Measurements from ENCODE around the gene KDM4D. TPM values are rescaled to one million over a fixed set of nuclear protein-coding genes. Genes with fewer than 3 reads are reported as not detected.

Gene KDM4D
- total and polyA plus RNA-seq, 4 donors: 0.30 to 0.94 (median 0.76) TPM

DNA sequence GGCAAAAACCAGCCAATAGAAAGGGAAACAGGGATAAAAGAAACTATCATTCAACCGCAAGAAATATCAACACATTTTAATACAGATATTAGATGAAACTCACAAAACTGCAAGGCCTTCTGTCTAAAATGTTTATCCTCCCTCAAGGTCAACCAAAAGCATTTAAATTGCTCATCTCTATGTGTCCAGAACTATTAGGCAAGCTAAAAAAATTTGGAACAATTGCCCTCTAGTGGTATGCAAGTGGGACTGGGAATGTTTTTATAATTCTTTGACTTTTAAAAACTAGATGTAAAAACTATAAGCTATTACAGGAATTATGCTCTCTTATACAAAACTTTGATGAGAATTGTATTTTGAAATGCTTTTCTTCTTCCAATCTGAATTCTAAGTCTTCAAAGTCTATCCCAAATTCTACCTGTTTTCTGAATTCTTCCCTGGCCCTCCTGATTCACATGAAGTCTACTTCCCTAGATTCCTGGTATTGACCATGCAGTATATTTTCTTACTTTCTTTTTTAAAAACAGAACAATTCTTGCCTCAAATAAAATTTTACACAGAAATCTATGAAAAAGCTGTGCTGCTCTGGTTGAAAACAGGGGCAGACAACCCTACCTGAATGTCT lies 5.1 kb upstream of the KDM4D start:
- H3K4me1 ChIP-seq (ENCODE audit: control insufficient read depth in 5 of 5, insufficient read depth in 5 of 5, low read length in 5 of 5): peaks cover 0 to 9% (median 7%) of the 10 kb centered on the region in 5 donors
- TF ChIP-seq, protein P1, sequence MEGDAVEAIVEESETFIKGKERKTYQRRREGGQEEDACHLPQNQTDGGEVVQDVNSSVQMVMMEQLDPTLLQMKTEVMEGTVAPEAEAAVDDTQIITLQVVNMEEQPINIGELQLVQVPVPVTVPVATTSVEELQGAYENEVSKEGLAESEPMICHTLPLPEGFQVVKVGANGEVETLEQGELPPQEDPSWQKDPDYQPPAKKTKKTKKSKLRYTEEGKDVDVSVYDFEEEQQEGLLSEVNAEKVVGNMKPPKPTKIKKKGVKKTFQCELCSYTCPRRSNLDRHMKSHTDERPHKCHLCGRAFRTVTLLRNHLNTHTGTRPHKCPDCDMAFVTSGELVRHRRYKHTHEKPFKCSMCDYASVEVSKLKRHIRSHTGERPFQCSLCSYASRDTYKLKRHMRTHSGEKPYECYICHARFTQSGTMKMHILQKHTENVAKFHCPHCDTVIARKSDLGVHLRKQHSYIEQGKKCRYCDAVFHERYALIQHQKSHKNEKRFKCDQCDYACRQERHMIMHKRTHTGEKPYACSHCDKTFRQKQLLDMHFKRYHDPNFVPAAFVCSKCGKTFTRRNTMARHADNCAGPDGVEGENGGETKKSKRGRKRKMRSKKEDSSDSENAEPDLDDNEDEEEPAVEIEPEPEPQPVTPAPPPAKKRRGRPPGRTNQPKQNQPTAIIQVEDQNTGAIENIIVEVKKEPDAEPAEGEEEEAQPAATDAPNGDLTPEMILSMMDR (IDR thresholded peaks at IDR 0.05; ENCODE audit: control extremely low read depth, extremely low read depth): no peak

GRCh38 chr11:94972700-94973098 lies 810 bp upstream of the KDM4D start:
- Histone ChIP-seq H3K27me3 (ENCODE audit: control insufficient read depth in 3 of 3, insufficient read depth in 3 of 3, low read length in 2 of 3) (no peaks in the 10 kb centered on the region), H3K4me3 (peak overlapping the region; percentile 100), H3K4me1 (ENCODE audit: control insufficient read depth in 5 of 5, insufficient read depth in 5 of 5, low read length in 5 of 5) (peaks cover 0 to 9% (median 7%) of the 10 kb centered on the region in 5 donors), H3K9me3 (ENCODE audit: control insufficient read depth in 4 of 4, insufficient read depth in 3 of 4, low read length in 3 of 4) (no peaks in the 10 kb centered on the region), H3K36me3 (ENCODE audit: control insufficient read depth in 4 of 4, insufficient read depth in 4 of 4, low read length in 4 of 4) (peaks cover 7 to 35% (median 21%) of the 10 kb centered on the region in 4 donors), H3K27ac (ENCODE audit: low read depth in 1 of 2, low read length in 1 of 2) (no peak overlapping the region), H3K9ac (ENCODE audit: insufficient read depth in 1 of 2, low read length in 2 of 2) (peak overlapping the region; percentile 92 to 95)
- ATAC-seq (ENCODE audit: insufficient read depth, low FRiP score) (no peak), DNase-seq (peak in 1 of 3 donors; percentile 3)
- WGBS, 2 donors: 2 to 3% methylated on average over 5 of the region's 5 CpGs
- TF ChIP-seq, protein P1 (IDR thresholded peaks at IDR 0.05; ENCODE audit: control extremely low read depth, extremely low read depth): no peak

More for the DNA sequence above, 5.1 kb upstream of the KDM4D start:
- no peak overlapping the region for H3K4me3 ChIP-seq
- no peaks in the 10 kb centered on the region for H3K9me3 ChIP-seq (ENCODE audit: control insufficient read depth in 4 of 4, insufficient read depth in 3 of 4, low read length in 3 of 4)
- ATAC-seq (ENCODE audit: insufficient read depth, low FRiP score): no peak
- DNase-seq: peak in 2 of 3 donors; percentile 44 to 48
- H3K27me3 ChIP-seq (ENCODE audit: control insufficient read depth in 3 of 3, insufficient read depth in 3 of 3, low read length in 2 of 3): no peaks in the 10 kb centered on the region
- peaks cover 21 to 71% (median 41%) of the 10 kb centered on the region in 4 donors for H3K36me3 ChIP-seq (ENCODE audit: control insufficient read depth in 4 of 4, insufficient read depth in 4 of 4, low read length in 4 of 4)
- H3K9ac ChIP-seq (ENCODE audit: insufficient read depth in 1 of 2, low read length in 2 of 2): no peak overlapping the region
- no peak overlapping the region for H3K27ac ChIP-seq (ENCODE audit: low read depth in 1 of 2, low read length in 1 of 2)
- 96 to 100% methylated on average over 1 of the region's 1 CpG for whole genome bisulfite sequencing, 2 donors

GRCh38 chr11:94974178-94974577 lies 669 bp downstream of the KDM4D start:
- Histone ChIP-seq H3K9ac (ENCODE audit: insufficient read depth in 1 of 2, low read length in 2 of 2) (peak overlapping the region in 1 of 2 donors; percentile 95), H3K36me3 (ENCODE audit: control insufficient read depth in 4 of 4, insufficient read depth in 4 of 4, low read length in 4 of 4) (peaks cover 2 to 21% (median 15%) of the 10 kb centered on the region in 4 donors), H3K9me3 (ENCODE audit: control insufficient read depth in 4 of 4, insufficient read depth in 3 of 4, low read length in 3 of 4) (no peaks in the 10 kb centered on the region), H3K4me1 (ENCODE audit: control insufficient read depth in 5 of 5, insufficient read depth in 5 of 5, low read length in 5 of 5) (peaks cover 0 to 9% (median 7%) of the 10 kb centered on the region in 5 donors), H3K27ac (ENCODE audit: low read depth in 1 of 2, low read length in 1 of 2) (peak overlapping the region in 1 of 2 donors; percentile 64), H3K27me3 (ENCODE audit: control insufficient read depth in 3 of 3, insufficient read depth in 3 of 3, low read length in 2 of 3) (no peaks in the 10 kb centered on the region), H3K4me3 (no peak overlapping the region)
- ATAC-seq (ENCODE audit: insufficient read depth, low FRiP score): no peak
- TF ChIP-seq, protein P1 (IDR thresholded peaks at IDR 0.05; ENCODE audit: control extremely low read depth, extremely low read depth): no peak
- DNase-seq: no peak
- WGBS, 2 donors: 47 to 55% methylated on average over 6 of the region's 6 CpGs
